OCI-LY1 (cell line): ENCODE results near the gene DGKB.

Experiments
- H2AFZ ChIP-seq: fragments of 200-600 bp; sonication (generic), shearing (Covaris generic); 2 replicates; pipeline ENCODE4 v1.6.0; 2014; ENCODE audit warnings: antibody characterized with exemption, mild to moderate bottlenecking, low read length
- H3F3A ChIP-seq: fragments of 200-600 bp; sonication (generic), shearing (Covaris generic); 2 replicates; pipeline ENCODE4 v1.6.0; 2014; ENCODE audit warnings: mild to moderate bottlenecking, antibody characterized with exemption, low read length, moderate library complexity; ENCODE audit not compliant: insufficient read depth
- H3K27ac ChIP-seq: fragments of 200-600 bp; sonication (generic); 2 replicates; pipeline ENCODE4 v1.5.1; 2014; ENCODE audit warnings: low read length, mixed run types, mild to moderate bottlenecking, low read depth; ENCODE audit not compliant: poor library complexity, severe bottlenecking
- H3K27me3 ChIP-seq: fragments of 200-600 bp; sonication (generic); 2 replicates; pipeline ENCODE4 v1.6.0; 2014; ENCODE audit warnings: antibody characterized with exemption, mild to moderate bottlenecking, low read length, moderate library complexity; ENCODE audit not compliant: insufficient read depth
- H3K36me3 ChIP-seq: fragments of 200-600 bp; sonication (generic); 2 replicates; pipeline ENCODE4 v1.6.1; 2014; ENCODE audit warnings: mild to moderate bottlenecking, antibody characterized with exemption, low read length, moderate library complexity, mixed read lengths; ENCODE audit not compliant: insufficient read depth
- H3K4me1 ChIP-seq: fragments of 200-600 bp; sonication (generic); 2 replicates; pipeline ENCODE4 v1.5.1; 2014; ENCODE audit warnings: mild to moderate bottlenecking, low read length, moderate library complexity; ENCODE audit not compliant: insufficient read depth, severe bottlenecking
- H3K4me2 ChIP-seq: fragments of 200-600 bp; sonication (generic), shearing (Covaris generic); 2 replicates; pipeline ENCODE4 v1.6.1; 2014; ENCODE audit warnings: low read length
- H3K4me3 ChIP-seq: fragments of 200-600 bp; sonication (generic); 2 replicates; pipeline ENCODE4 v1.5.1; 2014; ENCODE audit warnings: low read length, low read depth, mild to moderate bottlenecking, mixed read lengths; ENCODE audit not compliant: poor library complexity, severe bottlenecking
- H3K79me2 ChIP-seq: fragments of 200-600 bp; shearing (Covaris generic); 2 replicates; pipeline ENCODE4 v1.6.1; 2016; ENCODE audit warnings: mixed run types, low read length, mixed read lengths; ENCODE audit not compliant: insufficient read depth
- H3K9ac ChIP-seq: fragments of 200-600 bp; sonication (generic), shearing (Covaris generic); 2 replicates; pipeline ENCODE4 v1.6.1; 2014; ENCODE audit warnings: mild to moderate bottlenecking, low read length, mixed read lengths
- H3K9me2 ChIP-seq: fragments of 200-600 bp; sonication (generic), shearing (Covaris generic); 2 replicates; pipeline ENCODE4 v1.6.1; 2014; ENCODE audit warnings: low read depth, mild to moderate bottlenecking, low read length, mixed read lengths
- H3K9me3 ChIP-seq: fragments of 200-600 bp; shearing (Covaris generic); 2 replicates; pipeline ENCODE4 v1.6.1; 2014; ENCODE audit warnings: low read length, mixed read lengths
- H4K20me1 ChIP-seq: fragments of 200-600 bp; sonication (generic), shearing (Covaris generic); 2 replicates; pipeline ENCODE4 v1.6.0; 2016; ENCODE audit warnings: mild to moderate bottlenecking, low read length; ENCODE audit not compliant: insufficient read depth
- EZH2 ChIP-seq: fragments of 200-600 bp; sonication (generic), shearing (Covaris generic); IDR thresholded peaks from 2 replicates; pipeline ENCODE4 v1.8.0; 2017; ENCODE audit warnings: borderline replicate concordance, mixed run types, mild to moderate bottlenecking, antibody characterized with exemption, low read length, moderate library complexity, mixed read lengths
- TF ChIP-seq, protein P1 (sequence below): fragments of 200-600 bp; sonication (generic), shearing (Covaris generic); IDR thresholded peaks from 2 replicates; pipeline ENCODE4 v1.5.1; 2017; ENCODE audit warnings: mild to moderate bottlenecking, antibody characterized with exemption, low read length, moderate library complexity, mixed read lengths

The DGKB gene

DNA sequence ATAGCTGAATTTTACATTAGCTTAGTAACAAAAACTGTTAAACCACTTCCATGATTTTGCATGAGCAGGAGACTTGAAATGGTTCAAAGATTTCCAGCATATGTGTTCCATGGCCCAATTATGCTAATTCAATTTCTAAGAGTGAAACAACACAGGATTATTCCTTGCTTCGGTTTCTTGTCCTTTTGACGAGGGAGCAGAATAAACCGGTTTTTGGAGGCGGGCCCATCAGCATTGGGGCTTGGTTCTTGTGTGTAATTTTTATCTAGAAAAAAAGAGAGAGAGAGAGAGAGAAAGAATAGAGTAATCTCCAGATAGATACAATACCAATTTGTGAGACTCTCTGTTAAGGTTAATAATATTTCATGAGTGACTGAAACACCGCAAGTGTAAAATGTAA, 753.6 kb downstream of the DGKB start:
- Histone ChIP-seq H2AFZ (no peak overlapping the region), H3K9me2 (no peaks in the 10 kb centered on the region), H3K27ac (no peak overlapping the region), H4K20me1 (no peaks in the 10 kb centered on the region), H3K27me3 (no peaks in the 10 kb centered on the region), H3K79me2 (no peaks in the 10 kb centered on the region), H3K4me1 (peaks cover 22% of the 10 kb centered on the region), H3K4me2 (no peak overlapping the region), H3K36me3 (no peaks in the 10 kb centered on the region), H3K4me3 (no peak overlapping the region), H3K9ac (no peak overlapping the region), H3F3A (no peaks in the 10 kb centered on the region), H3K9me3 (no peaks in the 10 kb centered on the region)
- TF ChIP-seq, protein P1, sequence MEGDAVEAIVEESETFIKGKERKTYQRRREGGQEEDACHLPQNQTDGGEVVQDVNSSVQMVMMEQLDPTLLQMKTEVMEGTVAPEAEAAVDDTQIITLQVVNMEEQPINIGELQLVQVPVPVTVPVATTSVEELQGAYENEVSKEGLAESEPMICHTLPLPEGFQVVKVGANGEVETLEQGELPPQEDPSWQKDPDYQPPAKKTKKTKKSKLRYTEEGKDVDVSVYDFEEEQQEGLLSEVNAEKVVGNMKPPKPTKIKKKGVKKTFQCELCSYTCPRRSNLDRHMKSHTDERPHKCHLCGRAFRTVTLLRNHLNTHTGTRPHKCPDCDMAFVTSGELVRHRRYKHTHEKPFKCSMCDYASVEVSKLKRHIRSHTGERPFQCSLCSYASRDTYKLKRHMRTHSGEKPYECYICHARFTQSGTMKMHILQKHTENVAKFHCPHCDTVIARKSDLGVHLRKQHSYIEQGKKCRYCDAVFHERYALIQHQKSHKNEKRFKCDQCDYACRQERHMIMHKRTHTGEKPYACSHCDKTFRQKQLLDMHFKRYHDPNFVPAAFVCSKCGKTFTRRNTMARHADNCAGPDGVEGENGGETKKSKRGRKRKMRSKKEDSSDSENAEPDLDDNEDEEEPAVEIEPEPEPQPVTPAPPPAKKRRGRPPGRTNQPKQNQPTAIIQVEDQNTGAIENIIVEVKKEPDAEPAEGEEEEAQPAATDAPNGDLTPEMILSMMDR = no peak
- TF ChIP-seq EZH2 = no peak

DNA sequence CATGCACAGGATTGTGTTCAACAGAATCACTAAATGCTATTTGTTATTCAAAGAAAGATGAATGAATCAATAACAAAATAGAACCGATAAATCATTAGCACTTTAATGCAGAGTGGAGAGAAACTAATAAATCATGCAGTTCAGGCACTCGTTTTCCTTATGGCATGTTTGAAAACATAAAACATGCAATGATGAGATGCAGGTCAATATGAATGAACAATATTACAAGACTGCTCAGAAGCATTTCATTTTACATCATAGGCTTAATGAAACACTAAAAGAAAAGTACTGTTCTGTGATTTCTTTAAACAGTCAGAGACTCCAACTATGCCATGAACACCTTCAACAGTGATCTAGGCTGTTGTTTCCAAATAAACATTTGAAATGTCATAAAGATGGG, 755.0 kb downstream of the DGKB start:
- H2AFZ ChIP-seq = no peak overlapping the region
- TF ChIP-seq, protein P1 = no peak
- TF ChIP-seq EZH2 = no peak
- no peak overlapping the region for H3K27ac ChIP-seq
- H3F3A ChIP-seq = no peaks in the 10 kb centered on the region
- no peaks in the 10 kb centered on the region for H3K36me3 ChIP-seq
- H3K4me2 ChIP-seq = no peak overlapping the region
- no peak overlapping the region for H3K4me3 ChIP-seq
- H3K4me1 ChIP-seq = peaks cover 12% of the 10 kb centered on the region
- H3K9ac ChIP-seq = no peak overlapping the region
- no peaks in the 10 kb centered on the region for H3K9me3 ChIP-seq
- H3K27me3 ChIP-seq = no peaks in the 10 kb centered on the region
- no peaks in the 10 kb centered on the region for H3K79me2 ChIP-seq
- H3K9me2 ChIP-seq = no peaks in the 10 kb centered on the region
- H4K20me1 ChIP-seq = no peaks in the 10 kb centered on the region

DNA sequence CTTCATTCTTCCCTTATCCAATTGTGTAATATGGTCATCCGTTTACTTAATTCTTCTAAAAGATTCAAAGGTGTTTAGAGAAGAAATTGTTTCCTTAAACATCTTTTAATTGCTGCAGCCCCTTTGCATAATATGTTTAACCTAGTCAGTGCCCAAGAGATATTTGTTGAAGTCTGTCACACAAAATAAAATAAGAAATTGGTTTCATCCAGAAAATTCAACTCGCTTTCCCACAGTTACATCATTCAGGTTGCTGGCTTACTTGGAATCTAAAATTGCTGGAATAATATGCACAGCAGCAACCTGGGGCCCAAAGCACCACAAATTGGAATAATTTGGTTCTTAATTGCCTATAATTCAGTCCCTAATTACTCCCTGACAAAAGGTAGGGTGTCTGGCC, 758.0 kb downstream of the DGKB start:
- H4K20me1 ChIP-seq = no peaks in the 10 kb centered on the region
- no peak overlapping the region for H3K9ac ChIP-seq
- no peaks in the 10 kb centered on the region for H3K9me2 ChIP-seq
- H3K27me3 ChIP-seq = no peaks in the 10 kb centered on the region
- no peaks in the 10 kb centered on the region for H3K36me3 ChIP-seq
- H3K27ac ChIP-seq = no peak overlapping the region
- H3K4me2 ChIP-seq = no peak overlapping the region
- H2AFZ ChIP-seq = peak overlapping the region; percentile 25; the same call in 1 of the 2 replicates
- TF ChIP-seq, protein P1 = no peak
- no peak for TF ChIP-seq EZH2
- H3K79me2 ChIP-seq = no peaks in the 10 kb centered on the region
- H3K4me3 ChIP-seq = no peak overlapping the region
- H3K9me3 ChIP-seq = no peaks in the 10 kb centered on the region
- no peaks in the 10 kb centered on the region for H3F3A ChIP-seq
- H3K4me1 ChIP-seq = peaks cover 7% of the 10 kb centered on the region
